HG02973 (cell line): ENCODE data around the gene ZNF774.
"Not testable (repeated sequence)": the region's sequence is repeated elsewhere in the genome, so short reads cannot be mapped to it uniquely, and the experiment has no call there.

Experiments used
- ATAC-seq: cut with Tn5 transposase; IDR thresholded peaks from one replicate; pipeline ENCODE4 v1.9.1; 2021; ENCODE audit warnings: moderate library complexity; ENCODE audit not compliant: unreplicated experiment

The ZNF774 gene

GRCh38 chr15:90352107-90352893, at the start of gene ZNF774:
Gene ZNF774 (plus strand): TSS chr15:90352284. CDS start chr15:90354661, 2,377 bp downstream.
- peak; percentile 99 for ATAC-seq

GRCh38 chr15:90305355-90305754, 46.7 kb upstream of the ZNF774 start:
- ATAC-seq = not testable (repeated sequence)

DNA sequence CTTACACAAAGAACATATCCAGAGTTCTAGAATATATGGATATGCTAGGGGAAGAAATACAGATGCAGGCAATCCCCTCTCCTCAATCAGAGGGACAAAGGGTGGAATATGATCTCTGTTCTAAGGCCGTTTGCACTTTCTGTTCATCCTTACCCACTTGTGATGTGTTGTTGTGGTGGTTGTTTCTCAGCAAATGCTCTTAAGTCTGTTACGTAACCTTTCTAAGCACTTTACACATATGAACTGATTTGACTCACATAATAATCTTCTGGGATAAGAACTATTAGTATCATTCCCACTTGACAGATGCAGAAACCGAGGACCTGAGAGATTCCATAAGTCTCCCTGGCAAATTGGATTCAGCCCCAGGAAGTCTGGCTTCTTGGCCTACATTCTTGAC, 46.2 kb upstream of the ZNF774 start:
- ATAC-seq = no peak

GRCh38 chr15:90306560-90306959, 45.5 kb upstream of the ZNF774 start:
- ATAC-seq = no peak

GRCh38 chr15:90307661-90308060, 44.4 kb upstream of the ZNF774 start:
- ATAC-seq = no peak

- no peak for ATAC-seq
Observed at GRCh38 chr15:90309020-90309419, 43.1 kb upstream of the ZNF774 start.

- no peak for ATAC-seq
Observed at GRCh38 chr15:90315278-90315982, 36.7 kb upstream of the ZNF774 start.

DNA sequence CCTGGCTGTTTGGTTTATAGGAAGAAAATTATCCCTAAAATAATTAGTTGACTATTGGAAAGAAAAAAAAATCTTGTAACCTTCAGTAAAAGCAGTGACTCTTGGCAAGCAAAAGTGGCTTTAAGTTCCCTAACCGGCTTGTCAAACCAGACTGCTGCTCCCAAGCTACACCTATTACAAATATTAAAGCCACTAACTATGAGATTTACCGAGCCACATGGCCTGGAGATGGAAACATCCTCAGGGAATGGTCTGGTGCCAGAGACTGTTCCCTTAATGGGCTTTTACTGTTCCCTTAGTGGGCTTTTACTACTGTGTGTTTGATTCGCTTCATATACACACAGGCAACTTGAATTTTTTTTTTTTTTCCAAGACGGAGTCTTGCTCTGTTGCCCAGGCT, 35.9 kb upstream of the ZNF774 start:
- no peak for ATAC-seq

DNA sequence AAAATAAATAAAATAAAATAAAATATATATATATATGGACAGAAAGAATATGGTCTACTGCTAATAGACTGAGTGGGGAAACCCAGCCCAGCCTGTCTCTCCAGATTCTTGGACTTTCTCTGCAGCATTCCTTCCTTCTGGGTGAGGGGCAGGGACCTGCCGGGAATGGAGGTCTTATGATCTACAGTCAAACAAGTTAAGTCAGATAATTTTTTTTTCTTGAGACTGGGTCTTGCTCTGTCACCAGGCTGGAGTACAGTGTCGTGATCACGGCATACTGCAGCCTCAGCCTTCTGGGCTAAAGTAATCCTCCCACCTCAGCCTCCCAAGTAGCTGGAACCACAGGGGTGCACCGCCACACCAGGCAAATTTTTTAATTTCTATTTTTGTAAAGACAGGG, 33.5 kb upstream of the ZNF774 start:
- ATAC-seq = no peak

DNA sequence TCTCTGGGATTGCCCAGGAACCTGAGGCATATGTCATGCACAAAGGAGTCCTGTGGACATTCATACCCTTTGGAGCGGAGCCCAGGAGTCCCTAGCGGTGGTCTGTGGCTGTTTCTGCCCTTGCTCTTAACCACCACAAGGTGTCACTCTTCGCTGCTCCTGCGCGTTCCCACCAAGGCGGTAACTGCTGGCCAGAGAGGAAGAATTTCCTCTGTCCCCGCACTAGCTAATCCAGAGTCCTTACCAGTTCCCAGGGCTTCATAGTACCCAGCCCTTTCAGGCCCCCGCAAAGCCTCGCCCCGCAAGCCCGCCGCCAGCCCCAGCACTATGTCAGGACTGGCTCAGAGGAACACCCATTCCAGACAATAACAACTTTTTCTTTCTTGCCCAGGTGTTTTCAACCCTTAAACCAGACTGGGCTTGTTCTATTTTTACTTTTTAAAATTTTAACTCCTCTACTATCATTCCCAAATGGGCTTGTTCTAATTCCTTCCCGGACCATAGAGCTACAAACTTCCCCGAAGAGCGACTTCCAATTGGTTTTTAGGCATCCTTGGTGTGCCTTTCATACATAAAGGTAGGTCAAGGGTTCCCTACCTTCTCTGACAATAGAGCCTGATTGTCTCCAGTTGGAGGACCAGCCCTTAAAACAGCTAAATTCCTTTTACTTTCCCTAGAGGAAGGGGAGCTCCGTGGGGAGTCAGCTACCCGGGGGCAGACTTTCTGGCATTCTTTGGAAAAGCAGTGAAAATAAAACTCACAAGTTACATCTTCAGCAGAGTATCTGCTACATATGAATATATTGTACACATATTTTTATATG, 31.8 kb upstream of the ZNF774 start:
- ATAC-seq = peak; percentile 91

- no peak for ATAC-seq
Observed at GRCh38 chr15:90320885-90321278, 31.2 kb upstream of the ZNF774 start.

DNA sequence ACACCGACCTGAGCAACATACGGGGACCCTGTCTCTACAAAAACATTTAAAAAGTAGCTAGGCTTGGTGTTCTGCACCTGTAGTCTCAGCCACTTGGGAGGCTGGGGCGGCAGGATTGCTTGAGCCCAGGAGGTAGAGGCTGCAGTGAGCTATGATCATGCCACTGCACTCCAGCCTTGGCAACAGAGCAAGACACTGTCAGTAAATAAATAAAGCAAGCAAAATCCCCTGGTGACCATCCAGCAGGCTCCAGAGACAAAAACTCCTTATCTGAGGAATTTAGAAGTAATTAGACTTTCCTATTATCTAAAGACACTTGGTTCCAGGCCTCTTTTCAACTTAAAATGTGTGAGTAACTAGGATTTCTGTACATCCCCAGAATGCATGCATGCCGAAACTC, 29.5 kb upstream of the ZNF774 start:
- ATAC-seq = no peak

DNA sequence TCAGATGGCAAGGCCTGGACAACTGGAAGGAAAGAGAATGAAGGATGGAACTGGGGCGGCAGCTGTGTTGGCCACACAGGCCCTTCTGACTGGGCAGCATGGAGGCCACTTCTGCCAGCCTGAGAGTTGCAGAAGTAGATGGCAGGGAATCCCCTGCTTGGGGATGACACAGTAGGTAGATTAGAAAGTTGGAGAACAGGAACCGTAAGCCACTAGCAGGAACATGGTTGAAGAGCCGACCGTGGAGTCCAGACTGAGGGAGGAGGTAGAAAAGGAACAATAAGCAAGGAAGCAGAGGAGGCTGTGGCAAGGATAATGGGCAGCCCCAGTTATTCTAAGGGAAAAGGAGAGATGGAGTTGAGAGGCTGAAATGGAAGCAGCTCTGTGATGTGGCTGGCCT, 26.4 kb upstream of the ZNF774 start:
- ATAC-seq = no peak

- no peak for ATAC-seq
Observed at GRCh38 chr15:90326441-90326840, 25.6 kb upstream of the ZNF774 start.

- no peak for ATAC-seq
Observed at GRCh38 chr15:90327311-90327710, 24.8 kb upstream of the ZNF774 start.

DNA sequence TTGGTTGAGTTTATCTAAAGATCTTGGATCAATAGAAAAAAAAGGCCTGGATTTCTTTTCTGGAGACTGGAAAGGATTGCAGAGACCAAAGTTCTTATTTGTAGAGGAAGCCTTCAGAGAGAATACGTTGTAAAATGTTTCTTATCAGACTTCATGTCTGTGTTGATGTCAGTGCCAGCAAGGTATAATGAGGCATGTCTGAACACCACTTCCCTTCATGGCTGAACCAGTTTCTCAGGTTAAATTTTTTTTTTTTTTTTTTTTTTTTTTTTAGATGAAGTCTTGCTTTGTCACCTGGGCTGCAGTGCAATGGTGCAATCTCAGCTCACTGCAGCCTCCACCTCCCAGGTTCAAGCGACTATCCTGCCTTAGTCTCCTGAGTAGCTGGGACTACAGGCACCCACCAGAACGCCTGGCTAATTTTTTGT, 17.8 kb upstream of the ZNF774 start:
- ATAC-seq = no peak

- ATAC-seq = no peak
Observed at GRCh38 chr15:90336705-90337141, 15.4 kb upstream of the ZNF774 start.

GRCh38 chr15:90337256-90337655, 14.8 kb upstream of the ZNF774 start:
- no peak for ATAC-seq

- no peak for ATAC-seq
Observed at GRCh38 chr15:90338532-90338931, 13.6 kb upstream of the ZNF774 start.

- ATAC-seq = no peak
Observed at GRCh38 chr15:90340345-90340744, 11.7 kb upstream of the ZNF774 start.

DNA sequence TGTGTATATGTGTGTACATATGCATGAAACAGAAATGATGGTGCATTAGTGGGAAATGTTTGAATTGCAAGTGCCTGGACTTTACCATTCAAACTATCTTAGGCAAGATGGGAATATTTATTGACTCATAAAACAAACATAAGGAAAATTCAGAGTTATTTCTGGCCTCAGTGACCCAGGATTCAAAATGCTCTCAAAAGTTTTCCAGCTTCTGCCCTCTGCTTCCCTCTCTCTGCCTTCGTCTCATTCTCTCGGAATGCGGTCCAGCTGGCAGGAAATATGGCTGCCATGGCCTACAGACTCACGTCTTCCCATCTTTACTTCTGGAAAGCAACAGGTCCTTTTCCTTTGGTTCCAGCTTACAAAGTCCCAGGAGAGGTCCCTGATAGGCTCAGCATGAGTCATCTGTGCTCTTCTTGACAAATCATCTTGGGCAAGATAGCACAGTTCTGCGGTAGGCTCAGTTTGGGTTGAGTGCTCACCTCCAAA, 8.7 kb upstream of the ZNF774 start:
- no peak for ATAC-seq
